Retinal pigment epithelial cell (primary cell): Measurements from ENCODE around the gene CCT2.

Source experiments
- DNase-seq: peaks from one replicate; pipeline ENCODE4 v3.0.0-alpha.2; 2010; ENCODE audit warnings: low read depth
- H3K4me3 ChIP-seq: 2 replicates; pipeline ENCODE4 v1.5.1; 2011; ENCODE audit warnings: mild to moderate bottlenecking, low read length, control low read depth, moderate library complexity
- TF ChIP-seq, protein P1 (sequence below): conservative IDR thresholded peaks from 2 replicates; pipeline ENCODE4 v1.5.1; 2011; ENCODE audit warnings: low read depth, low read length, control low read depth, inconsistent platforms

Gene CCT2

GRCh38 chr12:69620921-69621320 lies 35.7 kb downstream of the CCT2 start:
- TF ChIP-seq, protein P1, sequence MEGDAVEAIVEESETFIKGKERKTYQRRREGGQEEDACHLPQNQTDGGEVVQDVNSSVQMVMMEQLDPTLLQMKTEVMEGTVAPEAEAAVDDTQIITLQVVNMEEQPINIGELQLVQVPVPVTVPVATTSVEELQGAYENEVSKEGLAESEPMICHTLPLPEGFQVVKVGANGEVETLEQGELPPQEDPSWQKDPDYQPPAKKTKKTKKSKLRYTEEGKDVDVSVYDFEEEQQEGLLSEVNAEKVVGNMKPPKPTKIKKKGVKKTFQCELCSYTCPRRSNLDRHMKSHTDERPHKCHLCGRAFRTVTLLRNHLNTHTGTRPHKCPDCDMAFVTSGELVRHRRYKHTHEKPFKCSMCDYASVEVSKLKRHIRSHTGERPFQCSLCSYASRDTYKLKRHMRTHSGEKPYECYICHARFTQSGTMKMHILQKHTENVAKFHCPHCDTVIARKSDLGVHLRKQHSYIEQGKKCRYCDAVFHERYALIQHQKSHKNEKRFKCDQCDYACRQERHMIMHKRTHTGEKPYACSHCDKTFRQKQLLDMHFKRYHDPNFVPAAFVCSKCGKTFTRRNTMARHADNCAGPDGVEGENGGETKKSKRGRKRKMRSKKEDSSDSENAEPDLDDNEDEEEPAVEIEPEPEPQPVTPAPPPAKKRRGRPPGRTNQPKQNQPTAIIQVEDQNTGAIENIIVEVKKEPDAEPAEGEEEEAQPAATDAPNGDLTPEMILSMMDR, result no peak
- DNase-seq, result no peak
- H3K4me3 ChIP-seq, result no peak overlapping the region

GRCh38 chr12:69621551-69621950 lies 36.3 kb downstream of the CCT2 start:
- TF ChIP-seq, protein P1, result no peak
- no peak overlapping the region for H3K4me3 ChIP-seq
- DNase-seq, result no peak

GRCh38 chr12:69623970-69624369 lies 38.7 kb downstream of the CCT2 start:
- peak; percentile 34 for DNase-seq
- TF ChIP-seq, protein P1, result no peak
- no peak overlapping the region for H3K4me3 ChIP-seq

GRCh38 chr12:69627501-69627900 lies 42.2 kb downstream of the CCT2 start:
- no peak overlapping the region for H3K4me3 ChIP-seq
- no peak for DNase-seq
- TF ChIP-seq, protein P1, result no peak

- H3K4me3 ChIP-seq, result no peak overlapping the region
- TF ChIP-seq, protein P1, result peak; percentile 40
These were observed 44.9 kb downstream of the CCT2 start for GRCh38 chr12:69630191-69630590.

DNA sequence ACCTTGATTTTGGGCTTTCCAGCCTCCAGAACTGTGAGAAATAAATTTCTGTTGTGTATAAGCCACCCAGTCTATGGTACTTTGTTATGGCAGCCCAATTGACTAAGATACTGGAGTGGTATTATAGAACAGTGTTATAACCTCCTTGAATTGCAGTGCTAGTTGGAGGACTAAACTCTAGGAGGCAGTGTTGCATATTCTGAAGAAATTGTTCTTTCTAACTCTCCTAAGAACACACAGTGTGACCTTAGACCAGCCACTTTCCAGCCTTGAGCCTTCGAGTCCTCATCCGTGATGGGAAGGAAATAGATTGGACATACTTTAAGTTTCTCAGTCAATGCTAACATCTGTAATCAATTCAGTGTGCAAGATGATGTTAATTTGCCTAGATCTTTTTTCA lies 47.8 kb downstream of the CCT2 start:
- no peak overlapping the region for H3K4me3 ChIP-seq
- TF ChIP-seq, protein P1, result peak; percentile 41
- DNase-seq, result no peak

More at GRCh38 chr12:69630191-69630590, 44.9 kb downstream of the CCT2 start:
- DNase-seq, result no peak

- TF ChIP-seq, protein P1, result peak; percentile 96
- no peak overlapping the region for H3K4me3 ChIP-seq
- DNase-seq, result no peak
These were observed 54.2 kb downstream of the CCT2 start for GRCh38 chr12:69639400-69640016.
